ENCODE data around the gene CENPU.
"Not testable (repeated sequence)": the region's sequence is repeated elsewhere in the genome, so short reads cannot be mapped to it uniquely, and the experiment has no call there.

The CENPU gene, protein sequence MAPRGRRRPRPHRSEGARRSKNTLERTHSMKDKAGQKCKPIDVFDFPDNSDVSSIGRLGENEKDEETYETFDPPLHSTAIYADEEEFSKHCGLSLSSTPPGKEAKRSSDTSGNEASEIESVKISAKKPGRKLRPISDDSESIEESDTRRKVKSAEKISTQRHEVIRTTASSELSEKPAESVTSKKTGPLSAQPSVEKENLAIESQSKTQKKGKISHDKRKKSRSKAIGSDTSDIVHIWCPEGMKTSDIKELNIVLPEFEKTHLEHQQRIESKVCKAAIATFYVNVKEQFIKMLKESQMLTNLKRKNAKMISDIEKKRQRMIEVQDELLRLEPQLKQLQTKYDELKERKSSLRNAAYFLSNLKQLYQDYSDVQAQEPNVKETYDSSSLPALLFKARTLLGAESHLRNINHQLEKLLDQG

DNA sequence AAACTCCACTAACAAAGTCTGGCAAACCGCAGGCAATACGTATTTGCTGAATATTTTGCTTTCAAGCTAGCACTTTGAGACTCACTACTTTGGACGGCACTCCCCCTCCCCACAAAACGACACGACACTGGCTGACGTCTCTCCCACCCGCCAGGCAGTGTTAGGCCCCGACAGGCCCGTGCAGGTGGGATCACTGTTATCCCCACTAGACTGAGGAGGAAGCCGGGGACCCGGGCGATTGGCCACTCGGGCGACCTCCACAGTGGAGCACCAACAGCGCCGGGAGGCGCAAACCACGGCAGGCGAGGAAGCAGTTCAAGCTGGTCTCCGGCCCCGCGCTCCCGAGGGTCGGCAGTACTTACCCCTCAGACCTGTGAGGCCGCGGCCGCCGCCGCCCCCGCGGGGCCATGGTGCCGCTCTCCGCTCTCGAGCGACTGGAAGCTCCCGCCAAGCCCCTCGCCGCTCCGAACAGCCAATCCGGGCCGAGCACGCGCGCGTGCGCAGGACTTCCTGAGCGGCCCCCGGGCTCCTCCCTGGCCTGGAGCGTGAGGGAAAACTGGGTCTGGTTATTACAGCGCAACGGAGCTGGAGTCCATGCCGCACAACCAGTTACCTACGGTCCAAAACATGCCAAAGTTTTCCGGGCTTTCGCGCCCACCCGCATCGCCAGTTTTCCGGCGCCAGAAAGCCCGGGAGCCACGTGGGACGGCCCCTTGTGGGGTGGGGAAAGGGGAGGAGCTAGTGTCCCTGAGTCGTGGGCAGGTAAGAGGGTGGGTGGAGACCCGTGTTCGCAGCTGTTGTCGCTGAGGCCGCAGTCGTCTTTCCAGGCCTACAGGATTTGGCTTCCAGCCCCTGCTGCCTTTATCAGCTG, at the start of gene CENPU:
TSS of gene CENPU (minus strand) at position 443 of the 871 bp plus-strand sequence. CDS start at position 409, 34 bp downstream.
- in situ Hi-C loops (cut with HindIII; ENCODE audit: low sequenced_read_pairs) = no loop called here
- peak within 1 kb of the TSS; percentile 93 for H3K4me3 ChIP-seq (ENCODE audit: low read depth, low read length)
- TF ChIP-seq, protein P1, sequence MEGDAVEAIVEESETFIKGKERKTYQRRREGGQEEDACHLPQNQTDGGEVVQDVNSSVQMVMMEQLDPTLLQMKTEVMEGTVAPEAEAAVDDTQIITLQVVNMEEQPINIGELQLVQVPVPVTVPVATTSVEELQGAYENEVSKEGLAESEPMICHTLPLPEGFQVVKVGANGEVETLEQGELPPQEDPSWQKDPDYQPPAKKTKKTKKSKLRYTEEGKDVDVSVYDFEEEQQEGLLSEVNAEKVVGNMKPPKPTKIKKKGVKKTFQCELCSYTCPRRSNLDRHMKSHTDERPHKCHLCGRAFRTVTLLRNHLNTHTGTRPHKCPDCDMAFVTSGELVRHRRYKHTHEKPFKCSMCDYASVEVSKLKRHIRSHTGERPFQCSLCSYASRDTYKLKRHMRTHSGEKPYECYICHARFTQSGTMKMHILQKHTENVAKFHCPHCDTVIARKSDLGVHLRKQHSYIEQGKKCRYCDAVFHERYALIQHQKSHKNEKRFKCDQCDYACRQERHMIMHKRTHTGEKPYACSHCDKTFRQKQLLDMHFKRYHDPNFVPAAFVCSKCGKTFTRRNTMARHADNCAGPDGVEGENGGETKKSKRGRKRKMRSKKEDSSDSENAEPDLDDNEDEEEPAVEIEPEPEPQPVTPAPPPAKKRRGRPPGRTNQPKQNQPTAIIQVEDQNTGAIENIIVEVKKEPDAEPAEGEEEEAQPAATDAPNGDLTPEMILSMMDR (IDR thresholded peaks at IDR 0.05; ENCODE audit: low read depth, low read length) = no peak
- peak; percentile 99 for DNase-seq (ENCODE audit: low read depth, low spot score)

- no peak for DNase-seq (ENCODE audit: low read depth, low spot score)
- TF ChIP-seq, protein P1 (IDR thresholded peaks at IDR 0.05; ENCODE audit: low read depth, low read length) = no peak
- no peak overlapping the region for H3K4me3 ChIP-seq (ENCODE audit: low read depth, low read length)
- in situ Hi-C loops (cut with HindIII; ENCODE audit: low sequenced_read_pairs) = no loop called here
These were observed 49.0 kb upstream of the CENPU start for GRCh38 chr4:184782731-184783373.

DNA sequence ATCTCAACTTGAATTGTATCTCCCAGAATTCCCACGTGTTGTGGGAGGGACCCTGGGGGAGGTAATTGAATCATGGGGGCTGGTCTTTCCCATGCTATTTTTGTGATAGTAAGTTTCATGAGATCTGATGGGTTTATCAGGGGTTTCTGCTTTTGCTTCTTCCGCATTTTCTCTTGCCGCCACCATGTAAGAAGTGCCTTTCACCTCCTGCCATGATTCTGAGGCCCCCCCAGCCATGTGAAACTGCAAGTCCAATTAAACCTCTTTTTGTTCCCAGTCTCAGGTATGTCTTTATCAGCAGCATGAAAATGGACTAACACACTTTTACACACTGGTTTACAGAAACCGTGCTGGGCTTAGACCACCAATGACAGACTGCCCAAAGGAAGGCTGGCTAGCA, 45.3 kb upstream of the CENPU start:
- DNase-seq (ENCODE audit: low read depth, low spot score); H3K4me3 ChIP-seq (ENCODE audit: low read depth, low read length); in situ Hi-C loops (cut with HindIII; ENCODE audit: low sequenced_read_pairs): not testable (repeated sequence)

DNA sequence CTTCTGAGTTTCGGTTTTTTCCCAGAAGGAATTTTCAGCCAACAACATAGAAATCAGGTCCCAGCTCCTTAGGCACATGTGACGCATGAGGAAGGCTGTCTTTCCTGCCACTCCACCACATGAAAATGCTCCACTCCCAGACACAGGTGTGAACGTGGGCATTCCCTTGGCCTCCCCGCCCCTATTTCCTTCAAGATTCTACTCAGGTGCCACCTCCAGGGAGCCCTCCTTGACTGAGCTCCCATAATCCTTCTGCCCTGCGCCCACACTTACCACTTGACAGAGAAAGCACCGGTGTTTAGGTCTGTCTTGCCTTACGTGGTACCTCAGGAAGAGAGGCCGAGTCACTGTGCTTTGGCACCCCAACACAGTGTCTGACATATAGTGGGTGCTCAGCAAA, 44.4 kb upstream of the CENPU start:
- H3K4me3 ChIP-seq (ENCODE audit: low read depth, low read length) = no peak overlapping the region
- TF ChIP-seq, protein P1 (IDR thresholded peaks at IDR 0.05; ENCODE audit: low read depth, low read length) = no peak
- in situ Hi-C loops (cut with HindIII; ENCODE audit: low sequenced_read_pairs) = no loop called here
- DNase-seq (ENCODE audit: low read depth, low spot score) = no peak

GRCh38 chr4:184776821-184777220, 42.9 kb upstream of the CENPU start:
- H3K4me3 ChIP-seq (ENCODE audit: low read depth, low read length) = no peak overlapping the region
- in situ Hi-C loops (cut with HindIII; ENCODE audit: low sequenced_read_pairs) = no loop called here
- TF ChIP-seq, protein P1 (IDR thresholded peaks at IDR 0.05; ENCODE audit: low read depth, low read length) = no peak
- no peak for DNase-seq (ENCODE audit: low read depth, low spot score)

- TF ChIP-seq, protein P1 (IDR thresholded peaks at IDR 0.05; ENCODE audit: low read depth, low read length) = no peak
- in situ Hi-C loops (cut with HindIII; ENCODE audit: low sequenced_read_pairs) = no loop called here
- DNase-seq (ENCODE audit: low read depth, low spot score) = no peak
- H3K4me3 ChIP-seq (ENCODE audit: low read depth, low read length) = no peak overlapping the region
These were observed 42.1 kb upstream of the CENPU start for GRCh38 chr4:184775854-184776555.
